Measurements from ENCODE around the gene RDH13.
A peak's percentile ranks its signal among the peaks of the same experiment; 100 is the strongest.
"Not testable (repeated sequence)": the region's sequence is repeated elsewhere in the genome, so short reads cannot be mapped to it uniquely, and the experiment has no call there.

The RDH13 gene

DNA sequence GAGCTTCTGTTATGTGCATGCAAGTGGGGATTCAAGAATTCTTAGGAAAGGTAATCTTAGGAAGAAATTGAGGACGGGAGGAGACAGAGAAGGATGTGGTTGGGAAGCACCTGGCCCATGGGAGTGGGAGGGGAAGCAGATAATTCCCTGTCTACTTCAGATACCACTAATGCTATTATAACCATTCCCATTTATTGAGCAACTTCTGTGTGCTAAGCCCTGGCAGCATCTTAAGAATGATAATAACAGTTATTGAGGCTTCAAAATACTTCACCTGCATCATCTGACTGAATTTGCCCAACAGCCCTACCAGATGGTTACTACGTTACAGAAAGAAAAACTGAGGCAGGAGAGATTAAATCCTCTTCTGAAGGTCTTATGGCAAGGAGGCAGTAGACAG is 14.2 kb upstream of the RDH13 start:
- H3K27me3 Mint-ChIP-seq = peaks cover 70% of the 10 kb centered on the region
- H3K4me3 Mint-ChIP-seq = no peak overlapping the region

DNA sequence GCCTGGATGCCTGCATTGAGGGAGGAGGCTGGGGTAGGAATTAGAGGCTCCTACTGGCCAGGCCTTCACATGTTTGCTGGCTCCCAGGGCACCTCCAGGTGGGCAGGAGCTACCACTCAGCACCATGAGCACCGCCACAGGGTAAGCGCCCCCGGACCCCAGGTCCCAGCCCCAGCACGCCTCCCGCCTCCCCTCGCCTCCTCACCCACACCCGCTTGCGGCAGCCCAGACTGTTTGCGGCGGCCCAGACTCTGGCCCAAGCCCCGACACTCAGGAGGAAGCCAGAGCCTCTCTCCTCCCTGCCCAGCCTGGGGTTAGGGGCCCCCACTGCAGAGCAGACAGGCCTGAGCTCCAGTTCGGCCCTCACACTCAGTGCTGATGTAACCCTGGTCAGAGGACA is 13.4 kb upstream of the RDH13 start:
- Mint-ChIP-seq H3K36me3 (ENCODE audit: low read depth) (no peaks in the 10 kb centered on the region), H3K4me1 (ENCODE audit: low read depth) (peaks cover 37% of the 10 kb centered on the region), H3K27ac (no peak overlapping the region), H3K4me3 (no peak overlapping the region), H3K9me3 (no peaks in the 10 kb centered on the region), H3K27me3 (peaks cover 70% of the 10 kb centered on the region)
- intact Hi-C loops (cut with micrococcal nuclease) = no loop called here

More for the DNA sequence above, 14.2 kb upstream of the RDH13 start:
- Mint-ChIP-seq H3K4me1 (ENCODE audit: low read depth) (peaks cover 45% of the 10 kb centered on the region), H3K9me3 (no peaks in the 10 kb centered on the region), H3K27ac (no peak overlapping the region), H3K36me3 (ENCODE audit: low read depth) (no peaks in the 10 kb centered on the region)
- intact Hi-C loops (cut with micrococcal nuclease) = no loop called here

DNA sequence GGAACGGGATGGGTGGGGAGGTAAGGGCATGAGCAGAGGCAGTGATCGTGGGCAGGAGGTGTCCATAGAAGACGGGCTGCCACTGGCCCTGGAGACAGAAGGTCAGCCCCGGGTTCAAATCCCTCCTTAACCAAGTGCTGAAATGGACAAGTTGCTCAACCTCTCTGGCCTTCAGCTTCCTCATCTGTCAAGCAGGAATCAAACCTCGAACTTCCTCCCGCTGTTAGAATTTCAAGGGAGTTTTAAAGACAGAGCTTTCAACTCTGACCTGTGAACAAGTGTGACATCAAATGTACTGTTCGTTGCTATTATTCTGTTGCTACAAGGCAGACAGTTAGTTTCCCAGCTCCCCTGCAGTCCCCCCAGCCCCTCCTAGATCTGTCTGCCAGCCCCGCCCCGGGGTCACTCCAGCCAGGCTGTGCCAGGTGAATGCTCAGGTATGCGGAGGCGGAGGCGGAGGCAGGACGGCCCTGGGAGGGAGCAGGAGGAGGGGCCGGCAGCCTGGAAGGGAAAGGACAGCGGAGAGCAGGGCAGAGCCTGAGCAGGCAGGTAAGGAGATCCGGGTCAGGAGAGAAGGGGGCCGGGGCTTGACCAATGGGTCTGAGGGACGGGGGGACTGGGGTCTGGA is 12.5 kb upstream of the RDH13 start, which contains the start of gene EPS8L1:
TSS of gene EPS8L1 (plus strand) at position 499 of the 628 bp plus-strand sequence. CDS start 576 bp downstream, outside the sequence.
- Mint-ChIP-seq H3K4me3 (no peak within 1 kb of the TSS), H3K27me3 (peaks cover 68% of the 10 kb centered on the region), H3K9me3 (no peaks in the 10 kb centered on the region)

DNA sequence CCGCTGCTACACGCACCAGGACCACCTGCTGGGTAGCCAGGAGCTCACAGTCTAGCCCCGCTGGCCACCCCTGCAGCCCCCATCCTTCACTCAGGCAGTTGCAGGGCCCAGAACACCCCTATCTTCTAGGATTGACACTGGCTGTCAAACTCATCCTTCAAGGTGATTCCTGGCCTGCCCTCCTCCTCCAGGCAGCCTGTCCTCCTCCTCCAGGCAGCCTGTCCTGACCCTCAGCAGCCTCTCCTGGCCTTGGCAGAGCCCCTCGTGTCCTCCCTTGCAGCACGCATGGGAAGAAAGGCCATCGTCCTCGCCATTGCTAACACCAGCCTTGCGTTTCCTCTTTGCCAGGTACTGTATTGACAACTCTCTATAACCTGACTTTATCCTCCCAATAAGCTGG is 9.0 kb upstream of the RDH13 start:
- Mint-ChIP-seq H3K9me3 (no peaks in the 10 kb centered on the region), H3K27ac (no peak overlapping the region), H3K27me3 (peaks cover 83% of the 10 kb centered on the region), H3K36me3 (ENCODE audit: low read depth) (no peaks in the 10 kb centered on the region), H3K4me1 (ENCODE audit: low read depth) (peaks cover 42% of the 10 kb centered on the region), H3K4me3 (no peak overlapping the region)
- intact Hi-C loops (cut with micrococcal nuclease) = no loop called here

More for the DNA sequence above, 12.5 kb upstream of the RDH13 start, which contains the start of gene EPS8L1:
- Mint-ChIP-seq H3K36me3 (ENCODE audit: low read depth) (no peaks in the 10 kb centered on the region), H3K27ac (peak within 1 kb of the TSS; percentile 76), H3K4me1 (ENCODE audit: low read depth) (peaks cover 34% of the 10 kb centered on the region)
- intact Hi-C loops (cut with micrococcal nuclease) = no loop called here

DNA sequence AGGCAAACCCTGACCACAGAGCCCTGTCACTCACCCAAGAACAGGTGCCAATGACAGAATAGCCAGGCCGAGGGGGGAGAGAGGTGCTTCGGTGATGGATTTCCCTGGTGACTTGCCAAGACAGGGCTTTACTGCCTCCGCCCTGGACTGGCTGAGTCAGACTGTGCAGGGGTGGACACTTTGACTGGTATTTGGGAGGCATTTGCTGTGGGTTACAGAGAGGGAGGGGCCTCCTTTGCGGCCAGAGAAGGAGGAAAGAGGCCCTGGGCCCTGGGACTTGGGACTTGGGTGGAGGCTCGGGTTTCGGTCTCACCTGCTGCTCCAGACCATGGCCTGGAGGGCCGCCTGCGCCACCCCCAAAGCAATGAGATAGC is 8.2 kb upstream of the RDH13 start:
- H3K4me3 Mint-ChIP-seq = no peak overlapping the region
- H3K36me3 Mint-ChIP-seq (ENCODE audit: low read depth) = no peaks in the 10 kb centered on the region
- peaks cover 85% of the 10 kb centered on the region for H3K27me3 Mint-ChIP-seq
- H3K27ac Mint-ChIP-seq = no peak overlapping the region
- H3K9me3 Mint-ChIP-seq = no peaks in the 10 kb centered on the region
- intact Hi-C loops (cut with micrococcal nuclease) = no loop called here
- H3K4me1 Mint-ChIP-seq (ENCODE audit: low read depth) = peaks cover 40% of the 10 kb centered on the region

DNA sequence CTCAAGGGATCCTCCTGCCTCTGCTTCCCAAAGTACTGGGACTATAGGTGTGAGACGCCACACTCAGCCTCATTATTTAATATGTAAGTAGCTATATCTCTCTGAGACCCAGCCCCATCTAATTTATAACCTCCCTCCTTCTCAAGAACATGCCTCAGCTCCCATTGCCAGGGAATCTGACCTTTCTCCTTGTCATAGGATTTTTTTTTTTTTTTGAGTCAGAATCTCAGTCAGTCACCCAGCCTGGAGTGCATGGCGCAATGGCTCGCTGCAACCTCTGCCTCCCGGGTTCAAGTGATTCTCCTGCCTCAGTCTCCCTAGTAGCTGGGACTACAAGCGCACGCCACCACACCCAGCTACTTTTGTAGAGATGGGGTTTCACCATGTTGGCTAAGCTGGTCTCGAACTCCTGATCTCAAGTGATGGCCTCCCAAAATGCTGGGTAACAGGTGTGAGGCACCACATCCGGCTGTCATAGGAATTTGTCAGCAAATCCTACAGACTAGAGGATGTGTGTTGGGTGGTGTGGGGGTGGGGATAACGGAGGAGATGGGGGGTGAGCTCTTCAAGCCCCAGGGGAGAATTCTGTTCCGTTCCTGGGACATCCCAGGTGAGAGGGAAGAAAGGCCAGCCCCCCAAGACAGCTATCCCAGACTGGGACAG is 7.6 kb upstream of the RDH13 start:
- Mint-ChIP-seq H3K27me3 (peaks cover 86% of the 10 kb centered on the region), H3K4me1 (ENCODE audit: low read depth) (peaks cover 36% of the 10 kb centered on the region), H3K27ac (no peak overlapping the region), H3K4me3 (no peak overlapping the region), H3K9me3 (no peaks in the 10 kb centered on the region), H3K36me3 (ENCODE audit: low read depth) (no peaks in the 10 kb centered on the region)
- intact Hi-C loops (cut with micrococcal nuclease) = no loop called here

DNA sequence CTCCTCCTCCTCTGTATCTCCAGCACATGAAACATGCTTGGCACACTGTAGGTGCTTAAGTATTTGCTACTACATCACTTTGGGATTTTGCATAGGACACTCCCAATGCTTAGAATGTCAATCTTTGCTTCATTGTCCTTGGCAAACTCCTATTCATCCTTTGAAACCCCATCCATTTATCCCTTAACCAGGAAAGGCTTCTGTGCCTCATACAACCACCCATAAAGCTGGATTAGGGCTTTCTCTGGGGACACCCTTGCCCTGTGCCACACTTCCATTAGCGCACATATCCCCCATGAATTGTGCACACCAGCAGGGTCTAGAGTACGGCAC is 6.9 kb upstream of the RDH13 start:
- Mint-ChIP-seq H3K9me3 (no peaks in the 10 kb centered on the region), H3K4me3 (no peak overlapping the region), H3K36me3 (ENCODE audit: low read depth) (no peaks in the 10 kb centered on the region), H3K4me1 (ENCODE audit: low read depth) (peaks cover 28% of the 10 kb centered on the region), H3K27me3 (peaks cover 84% of the 10 kb centered on the region), H3K27ac (no peak overlapping the region)
- intact Hi-C loops (cut with micrococcal nuclease) = no loop called here

DNA sequence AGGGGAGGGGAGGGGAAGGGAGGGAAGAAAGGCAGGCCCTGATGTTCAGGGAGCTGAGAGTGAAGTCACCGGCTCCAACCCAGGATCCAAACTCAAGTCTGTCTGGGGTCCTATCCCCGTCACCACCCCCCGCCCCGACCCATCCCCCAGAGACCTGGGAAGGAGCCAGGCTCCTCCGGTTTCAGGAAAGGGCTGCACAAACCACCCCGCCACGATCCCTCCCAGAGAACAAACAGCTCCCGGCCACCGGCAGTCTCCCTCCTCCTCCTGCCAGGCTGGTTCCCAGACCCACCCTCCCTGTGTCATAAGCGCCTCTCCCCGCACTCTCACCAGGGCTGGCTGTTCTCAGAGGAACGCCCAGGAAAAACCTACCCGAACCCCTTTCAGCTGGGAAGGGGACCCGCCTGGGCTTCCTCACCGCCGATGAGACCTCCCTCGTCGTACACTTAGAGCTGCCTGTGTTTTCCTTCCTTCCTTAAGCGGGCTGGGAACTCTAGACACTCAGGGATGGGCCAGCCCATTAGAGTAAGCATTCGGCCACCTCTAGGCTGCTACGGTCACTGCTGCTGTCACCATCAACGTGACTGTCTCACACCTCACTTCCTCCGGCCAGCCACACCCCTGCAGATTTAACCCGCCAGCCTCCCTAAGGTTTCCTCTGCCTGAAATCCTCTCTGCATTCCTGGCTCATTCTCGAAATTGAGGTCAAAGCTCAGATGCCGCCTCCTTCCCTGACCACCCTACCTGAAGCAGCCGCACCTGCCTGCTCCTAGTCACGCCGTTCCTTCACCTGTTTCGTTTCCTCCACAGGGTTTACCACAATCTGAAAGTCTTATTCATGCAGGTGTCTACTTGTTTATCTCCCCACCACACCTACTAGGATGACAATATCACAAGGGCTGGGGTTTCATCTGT is 6.3 kb upstream of the RDH13 start:
- H3K4me3 Mint-ChIP-seq = peak overlapping the region; percentile 4
- no peaks in the 10 kb centered on the region for H3K36me3 Mint-ChIP-seq (ENCODE audit: low read depth)
- intact Hi-C loops (cut with micrococcal nuclease) = no loop called here
- peaks cover 84% of the 10 kb centered on the region for H3K27me3 Mint-ChIP-seq
- H3K27ac Mint-ChIP-seq = no peak overlapping the region
- H3K9me3 Mint-ChIP-seq = no peaks in the 10 kb centered on the region
- peaks cover 28% of the 10 kb centered on the region for H3K4me1 Mint-ChIP-seq (ENCODE audit: low read depth)

DNA sequence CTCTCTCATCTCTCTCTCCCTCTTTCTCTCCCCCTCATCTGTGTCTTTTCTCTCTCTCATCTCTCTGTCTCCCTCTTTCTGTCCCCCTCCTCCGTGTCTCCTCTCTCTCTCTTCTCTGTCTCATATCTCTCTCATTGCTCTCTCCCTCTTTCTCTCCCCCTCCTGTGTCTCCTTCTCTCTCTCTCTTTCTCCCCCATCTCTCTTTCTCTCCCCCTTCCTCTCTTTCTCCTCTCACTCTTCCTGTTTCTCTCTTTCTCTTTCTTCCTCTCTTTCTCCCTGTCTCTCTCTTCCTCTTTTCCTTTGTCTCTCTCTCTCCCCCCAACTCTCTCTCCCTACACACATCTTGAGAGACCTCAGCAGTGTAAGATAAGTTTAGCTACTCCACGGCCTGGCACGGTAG is 4.9 kb upstream of the RDH13 start:
- Mint-ChIP-seq H3K4me1 (ENCODE audit: low read depth) (peaks cover 28% of the 10 kb centered on the region), H3K4me3 (no peak overlapping the region), H3K36me3 (ENCODE audit: low read depth) (no peaks in the 10 kb centered on the region), H3K27me3 (peaks cover 76% of the 10 kb centered on the region), H3K9me3 (no peaks in the 10 kb centered on the region), H3K27ac (no peak overlapping the region)
- intact Hi-C loops (cut with micrococcal nuclease) = no loop called here

DNA sequence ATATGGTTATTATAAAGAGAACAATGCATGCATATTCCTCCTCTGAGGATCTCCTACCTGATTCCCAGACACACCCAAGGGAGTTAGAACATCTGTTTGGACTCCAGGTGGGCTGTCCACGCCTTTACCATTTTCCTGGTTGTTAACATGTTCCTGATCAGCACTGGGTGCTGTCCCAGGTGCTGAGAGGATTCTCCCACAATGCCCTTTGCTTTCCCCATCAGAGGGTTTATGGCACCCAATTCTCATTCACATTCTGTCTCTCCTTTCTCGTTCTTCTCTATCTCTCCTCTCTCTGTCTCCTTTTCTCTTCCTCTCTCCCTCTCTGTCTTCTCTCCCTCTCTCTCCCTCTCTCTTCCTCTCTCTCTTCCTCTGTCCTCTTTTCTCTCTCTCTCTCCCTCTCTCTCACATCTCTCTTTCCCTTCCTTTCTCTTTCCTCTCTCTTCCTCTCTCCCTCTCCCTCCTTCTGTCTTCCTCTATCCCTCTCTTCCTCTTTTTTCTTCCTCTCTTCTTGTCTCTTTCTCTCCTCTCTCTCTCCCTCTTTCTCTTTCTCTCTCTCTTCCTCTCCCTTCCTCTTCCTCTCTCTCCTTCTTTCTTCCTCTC is 3.3 kb upstream of the RDH13 start:
- H3K27me3 Mint-ChIP-seq = peaks cover 62% of the 10 kb centered on the region
- H3K36me3 Mint-ChIP-seq (ENCODE audit: low read depth) = peaks cover 9% of the 10 kb centered on the region
- H3K9me3 Mint-ChIP-seq = no peaks in the 10 kb centered on the region
- no peak overlapping the region for H3K4me3 Mint-ChIP-seq
- peaks cover 38% of the 10 kb centered on the region for H3K4me1 Mint-ChIP-seq (ENCODE audit: low read depth)
- intact Hi-C loops (cut with micrococcal nuclease) = no loop called here
- H3K27ac Mint-ChIP-seq = no peak overlapping the region

DNA sequence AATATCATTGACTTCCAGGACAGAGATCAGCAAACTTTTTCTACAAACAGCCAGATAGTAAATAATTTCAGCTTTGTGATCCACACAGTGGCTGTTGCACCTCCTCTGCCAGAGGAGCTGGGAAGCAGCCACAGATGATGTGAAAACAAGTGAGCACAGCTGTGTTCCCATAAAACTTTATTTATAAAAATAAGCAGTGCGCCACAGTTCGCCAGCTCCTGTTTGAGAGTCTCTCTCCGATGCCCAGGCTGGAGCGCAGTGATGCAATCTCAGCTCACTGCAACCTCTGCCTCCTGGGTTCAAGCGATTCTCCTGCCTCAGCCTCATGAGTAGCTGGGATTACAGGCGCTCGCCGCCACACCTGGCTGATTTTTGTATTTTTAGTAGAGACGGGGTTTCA is 2.6 kb upstream of the RDH13 start:
- intact Hi-C loops (cut with micrococcal nuclease); H3K9me3 Mint-ChIP-seq; H3K4me3 Mint-ChIP-seq; H3K27ac Mint-ChIP-seq: not testable (repeated sequence)
- H3K27me3 Mint-ChIP-seq = peaks cover 57% of the 10 kb centered on the region
- peaks cover 16% of the 10 kb centered on the region for H3K36me3 Mint-ChIP-seq (ENCODE audit: low read depth)
- peaks cover 36% of the 10 kb centered on the region for H3K4me1 Mint-ChIP-seq (ENCODE audit: low read depth)

DNA sequence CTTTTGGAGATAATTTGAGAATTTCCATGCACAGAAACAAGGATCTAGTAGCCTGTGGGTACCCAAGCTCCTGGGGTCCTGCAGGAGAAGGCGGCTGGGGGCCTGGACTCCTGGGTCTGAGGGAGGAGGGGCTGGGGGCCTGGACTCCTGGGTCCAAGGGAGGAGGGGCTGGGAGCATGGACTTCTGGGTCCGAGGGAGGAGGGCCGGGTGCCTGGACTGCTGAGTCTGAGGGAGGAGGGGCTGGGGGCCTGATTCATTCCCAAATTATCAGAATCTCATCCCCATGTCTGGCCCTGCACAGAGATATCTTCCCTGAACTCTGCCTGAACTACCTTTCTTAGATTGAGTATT is 520 bp upstream of the RDH13 start:
- H3K36me3 Mint-ChIP-seq (ENCODE audit: low read depth) = peaks cover 30% of the 10 kb centered on the region
- peaks cover 38% of the 10 kb centered on the region for H3K27me3 Mint-ChIP-seq
- no peaks in the 10 kb centered on the region for H3K9me3 Mint-ChIP-seq
- no peak overlapping the region for H3K27ac Mint-ChIP-seq
- intact Hi-C loops (cut with micrococcal nuclease) = loop anchor here (2.0 kb wide), 1 partner anchor 17 kb away; no protein-coding TSS in a partner anchor
- H3K4me3 Mint-ChIP-seq = no peak overlapping the region
- peaks cover 27% of the 10 kb centered on the region for H3K4me1 Mint-ChIP-seq (ENCODE audit: low read depth)

DNA sequence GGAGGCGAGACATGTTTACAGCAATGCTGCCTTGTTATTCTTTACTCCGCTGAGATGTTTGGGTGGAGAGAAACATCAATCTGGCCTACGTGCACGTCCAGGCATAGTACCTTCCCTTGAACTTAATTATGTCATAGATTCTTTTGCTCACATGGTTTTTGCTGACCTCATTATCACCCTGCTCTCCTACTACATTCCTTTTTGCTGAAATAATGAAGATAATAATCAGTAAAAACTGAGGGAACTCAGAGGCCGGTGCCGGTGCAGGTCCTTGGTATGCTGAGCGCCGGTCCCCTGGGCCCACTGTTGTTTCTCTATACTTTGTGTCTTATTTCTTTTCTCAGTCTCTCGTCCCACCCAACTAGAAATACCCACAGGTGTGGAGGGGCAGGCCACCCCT is 2.7 kb downstream of the RDH13 start:
- H3K9me3 Mint-ChIP-seq; intact Hi-C loops (cut with micrococcal nuclease); H3K4me3 Mint-ChIP-seq; H3K27ac Mint-ChIP-seq; H3K27me3 Mint-ChIP-seq: not testable (repeated sequence)
- peaks cover 57% of the 10 kb centered on the region for H3K36me3 Mint-ChIP-seq (ENCODE audit: low read depth)
- peaks cover 12% of the 10 kb centered on the region for H3K4me1 Mint-ChIP-seq (ENCODE audit: low read depth)
